Activated naive CD4-positive, alpha-beta T cell treated with anti-CD3 and anti-CD28 coated beads, Interleukin-2, amount 10 ng/mL, durations not matched to agents 5 hours and 36 hours (primary cell): ENCODE results near the gene KRTAP5-2. TPM values are rescaled to one million over a fixed set of nuclear protein-coding genes. Genes with fewer than 3 reads are reported as not detected.

Source experiments
- total RNA-seq, 2 experiments: library from RNA; stranded (reverse); gene quantifications; one replicate each; pipeline ENCODE4 v1.2.3, GENCODE V29; 2021

Gene KRTAP5-2
- not detected for total RNA-seq

GRCh38 chr11:1597994-1598380 lies at the start of gene KRTAP5-2:
Gene KRTAP5-2 (minus strand): TSS chr11:1598294. CDS start chr11:1598250, 44 bp downstream.

DNA sequence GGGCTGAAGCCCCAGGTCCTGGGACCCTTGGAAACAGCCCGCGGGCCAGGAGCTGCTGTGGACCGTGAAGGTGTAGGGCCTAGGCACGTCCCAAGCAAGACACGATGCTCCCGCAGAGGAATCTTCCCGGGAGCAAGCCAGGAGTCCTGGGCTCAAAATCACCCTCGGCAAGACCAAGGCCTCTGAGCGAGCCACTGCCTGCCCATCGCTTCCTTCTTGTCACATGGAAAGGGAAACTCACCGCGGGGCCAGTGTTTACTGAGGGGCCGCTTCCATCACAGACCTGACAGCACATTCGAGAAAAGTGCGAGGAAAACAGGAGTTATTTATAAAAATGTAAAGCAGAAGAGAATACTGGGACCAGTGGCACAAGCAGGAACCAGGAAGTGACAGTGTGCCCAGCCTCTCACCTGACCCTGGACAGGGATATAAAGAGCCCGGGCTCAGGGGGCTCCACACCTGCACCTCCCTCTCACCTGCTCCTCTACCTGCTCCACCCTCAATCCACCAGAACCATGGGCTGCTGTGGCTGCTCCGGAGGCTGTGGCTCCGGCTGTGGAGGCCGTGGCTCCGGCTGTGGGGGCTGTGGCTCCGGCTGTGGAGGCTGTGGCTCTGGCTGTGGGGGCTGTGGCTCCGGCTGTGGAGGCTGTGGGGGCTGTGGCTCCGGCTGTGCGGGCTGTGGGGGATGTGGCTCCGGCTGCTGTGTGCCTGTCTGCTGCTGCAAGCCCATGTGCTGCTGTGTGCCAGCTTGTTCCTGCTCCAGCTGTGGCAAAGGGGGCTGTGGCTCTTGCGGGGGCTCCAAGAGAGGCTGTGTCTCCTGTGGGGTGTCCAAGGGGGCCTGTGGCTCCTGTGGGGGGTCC lies 31.5 kb upstream of the KRTAP5-2 start, which contains the start of gene KRTAP5-5:
Gene KRTAP5-5, plus strand, starts transcription at position 450 of the 860 bp plus-strand sequence. Its CDS starts 66 bp downstream, at position 516.

DNA sequence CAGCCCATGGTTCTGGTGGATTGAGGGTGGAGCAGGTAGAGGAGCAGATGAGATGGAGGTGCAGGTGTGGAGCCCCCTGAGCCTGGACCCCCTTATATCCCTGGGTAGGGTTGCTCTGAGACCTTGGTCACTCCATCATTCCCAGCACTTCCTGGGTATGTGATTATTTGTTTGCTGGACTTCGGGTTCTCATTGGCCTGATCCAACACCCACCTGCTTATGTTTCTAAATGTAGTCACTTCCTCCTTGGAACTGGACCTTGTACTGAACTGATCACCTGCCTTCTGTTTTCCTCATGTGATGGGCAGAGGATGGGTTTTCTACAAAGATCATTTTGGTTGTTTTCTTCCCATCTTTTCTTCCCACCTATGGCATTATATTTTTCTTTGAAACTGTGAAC lies 24.0 kb upstream of the KRTAP5-2 start, which contains the start of gene KRTAP5-4:
Gene KRTAP5-4, minus strand, starts transcription at position 53 of the 400 bp plus-strand sequence. Its CDS starts 45 bp downstream, at position 8.

DNA sequence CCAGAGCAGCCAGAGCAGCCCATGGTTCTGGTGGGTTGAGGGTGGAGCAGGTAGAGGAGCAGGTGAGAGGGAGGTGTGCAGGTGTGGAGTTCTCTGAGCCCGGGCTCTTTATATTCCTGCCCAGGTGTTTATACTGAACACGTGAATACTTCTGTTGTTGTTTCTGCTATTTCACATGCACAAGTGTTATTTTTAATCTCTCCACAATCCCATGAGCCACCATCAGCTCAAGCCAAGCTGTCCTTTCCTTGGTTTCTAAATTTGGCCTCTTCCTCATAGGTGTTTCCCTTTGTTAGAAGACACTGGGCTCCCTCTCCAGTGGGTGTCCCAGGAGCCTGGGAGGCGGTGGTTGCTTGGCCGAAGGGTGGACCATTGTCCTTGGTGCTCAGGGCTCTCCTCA lies 10.3 kb upstream of the KRTAP5-2 start, which contains the start of gene KRTAP5-3:
Gene KRTAP5-3, minus strand, starts transcription at position 101 of the 400 bp plus-strand sequence. Its CDS starts 78 bp downstream, at position 23.

GRCh38 chr11:1584661-1585370 lies 13.3 kb downstream of the KRTAP5-2 start, which contains the start of gene KRTAP5-1:
Gene KRTAP5-1 (minus strand): TSS chr11:1585283. CDS start chr11:1585249, 34 bp downstream.

DNA sequence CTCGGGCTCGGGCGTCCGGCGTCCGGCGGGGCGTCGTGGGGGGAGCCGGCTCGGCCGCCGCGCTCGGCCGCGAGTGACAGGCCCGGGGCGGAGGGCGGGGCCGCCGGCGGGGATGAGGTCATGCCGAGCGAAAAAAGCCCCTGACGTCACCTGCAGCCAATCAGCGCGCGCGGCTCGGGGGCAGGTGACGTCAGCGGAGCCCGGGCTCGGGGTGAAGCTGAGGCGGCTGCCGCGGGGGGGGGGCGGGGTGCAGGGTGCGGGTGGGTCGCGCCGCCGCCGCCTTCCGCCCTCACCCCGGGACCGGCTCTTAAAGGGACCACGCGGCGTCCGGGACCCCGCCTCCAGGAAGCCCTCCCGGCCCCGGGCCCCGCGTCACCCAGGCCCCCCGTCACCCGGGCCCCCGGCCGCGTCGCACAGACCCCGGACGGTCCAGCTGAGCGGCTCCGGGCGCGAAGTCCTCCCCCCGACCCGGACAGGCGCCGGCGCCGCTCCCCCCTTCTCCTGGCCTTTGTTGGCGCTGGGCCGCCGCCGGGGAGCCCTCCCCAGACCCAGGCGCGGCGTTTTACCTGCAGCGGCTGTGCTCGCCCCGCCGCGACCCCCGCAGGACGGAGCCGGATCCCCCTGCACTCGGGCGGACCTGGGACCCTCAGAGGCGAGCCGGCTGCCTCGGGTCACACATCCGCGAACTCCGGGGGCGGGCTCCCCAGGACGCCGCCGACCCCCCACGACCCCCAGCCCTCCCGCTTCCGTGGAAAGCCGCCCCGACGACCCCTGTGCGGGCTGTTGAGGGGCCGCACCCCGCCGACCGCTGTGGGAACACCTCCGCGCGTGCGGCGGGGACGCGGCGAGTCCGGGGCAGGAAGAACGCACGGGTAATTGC lies 25.7 kb downstream of the KRTAP5-2 start, which contains the start of gene DUSP8:
Gene DUSP8, minus strand, starts transcription at position 75 of the 880 bp plus-strand sequence. CDS start 6,445 bp downstream, outside the sequence.

Other genes starting within 250 kb of the KRTAP5-2 start
- gene BRSK2, start 208.4 kb downstream of the KRTAP5-2 start, total RNA-seq: not detected
- gene MOB2, start 111.5 kb downstream of the KRTAP5-2 start, total RNA-seq: 10 to 100 TPM; 48.8 to 53.3 TPM
- gene DUSP8, start 26.0 kb downstream of the KRTAP5-2 start, total RNA-seq: 1 to 10 TPM in 1 of 2 experiments, under 1 TPM in 1; 0.91 to 1.1 TPM
- not detected for gene KRTAP5-1, start 13.0 kb downstream of the KRTAP5-2 start, total RNA-seq
- not detected for gene KRTAP5-3, start 10.2 kb upstream of the KRTAP5-2 start, total RNA-seq
- not detected for gene KRTAP5-4, start 23.8 kb upstream of the KRTAP5-2 start, total RNA-seq
- not detected for gene KRTAP5-5, start 31.5 kb upstream of the KRTAP5-2 start, total RNA-seq
- not detected for gene KRTAP5-6, start 98.9 kb upstream of the KRTAP5-2 start, total RNA-seq
- 1 to 10 TPM in 1 of 2 experiments, under 1 TPM in 1; 0.68 to 1.5 TPM for gene IFITM10, start 152.3 kb upstream of the KRTAP5-2 start, total RNA-seq
- 100 to 1,000 TPM; 166 to 171 TPM for gene CTSD, start 165.6 kb upstream of the KRTAP5-2 start, total RNA-seq
- not detected for gene SYT8, start 236.7 kb upstream of the KRTAP5-2 start, total RNA-seq
- gene TNNI2, start 240.7 kb upstream of the KRTAP5-2 start, total RNA-seq: not detected